Measurements from ENCODE around the gene MNX1.

DNA sequence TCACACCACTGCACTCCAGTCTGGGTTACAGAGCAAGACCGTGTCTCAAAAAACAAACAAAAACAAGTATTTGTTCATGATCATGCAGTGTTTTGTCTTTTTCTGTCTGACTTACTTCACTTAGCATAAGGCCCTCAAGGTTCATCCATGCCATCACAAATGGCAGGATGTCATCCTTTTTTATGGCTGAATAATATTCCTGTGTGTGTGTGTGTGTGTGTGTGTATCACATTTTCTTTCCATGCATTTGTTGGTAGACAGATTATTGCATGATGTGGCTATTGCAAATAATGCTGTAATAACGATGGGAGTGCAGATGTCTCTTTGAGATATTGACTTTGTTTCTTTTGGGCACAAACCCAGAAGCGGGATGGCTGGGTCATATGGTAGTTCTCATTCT lies 14.3 kb upstream of the MNX1 start:
- TF ChIP-seq POLR2A (IDR thresholded peaks at IDR 0.05; ENCODE audit: low read depth) (no peak), EP300 (IDR thresholded peaks at IDR 0.05) (no peak), POLR2AphosphoS5 (IDR thresholded peaks at IDR 0.05) (no peak)
- TF ChIP-seq, protein P1, sequence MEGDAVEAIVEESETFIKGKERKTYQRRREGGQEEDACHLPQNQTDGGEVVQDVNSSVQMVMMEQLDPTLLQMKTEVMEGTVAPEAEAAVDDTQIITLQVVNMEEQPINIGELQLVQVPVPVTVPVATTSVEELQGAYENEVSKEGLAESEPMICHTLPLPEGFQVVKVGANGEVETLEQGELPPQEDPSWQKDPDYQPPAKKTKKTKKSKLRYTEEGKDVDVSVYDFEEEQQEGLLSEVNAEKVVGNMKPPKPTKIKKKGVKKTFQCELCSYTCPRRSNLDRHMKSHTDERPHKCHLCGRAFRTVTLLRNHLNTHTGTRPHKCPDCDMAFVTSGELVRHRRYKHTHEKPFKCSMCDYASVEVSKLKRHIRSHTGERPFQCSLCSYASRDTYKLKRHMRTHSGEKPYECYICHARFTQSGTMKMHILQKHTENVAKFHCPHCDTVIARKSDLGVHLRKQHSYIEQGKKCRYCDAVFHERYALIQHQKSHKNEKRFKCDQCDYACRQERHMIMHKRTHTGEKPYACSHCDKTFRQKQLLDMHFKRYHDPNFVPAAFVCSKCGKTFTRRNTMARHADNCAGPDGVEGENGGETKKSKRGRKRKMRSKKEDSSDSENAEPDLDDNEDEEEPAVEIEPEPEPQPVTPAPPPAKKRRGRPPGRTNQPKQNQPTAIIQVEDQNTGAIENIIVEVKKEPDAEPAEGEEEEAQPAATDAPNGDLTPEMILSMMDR (IDR thresholded peaks at IDR 0.05): no peak
